Measurements from ENCODE around the gene ZNF281. TPM values are rescaled to one million over a fixed set of nuclear protein-coding genes. Genes with fewer than 3 reads are reported as not detected.

ZNF281 gene
- total RNA-seq, 1 donor from 2014 or later = 34.9 TPM

- Mint-ChIP-seq H3K27me3 (ENCODE audit: low read depth) (no peaks in the 10 kb centered on the region), H3K9me3 (ENCODE audit: low read depth) (peaks cover 6% of the 10 kb centered on the region), H3K36me3 (ENCODE audit: low read depth) (peaks cover 4% of the 10 kb centered on the region), H3K4me1 (ENCODE audit: low read depth) (peaks cover 29% of the 10 kb centered on the region), H3K27ac (ENCODE audit: unreplicated experiment) (no peak overlapping the region), H3K4me3 (ENCODE audit: unreplicated experiment) (no peak overlapping the region)
- no peak for TF ChIP-seq CTCF (IDR thresholded peaks at IDR 0.05)
- no peak for DNase-seq (ENCODE audit: low spot score)
Measured at GRCh38 chr1:200436436-200436835, 26.6 kb upstream of the ZNF281 start.

GRCh38 chr1:200435200-200435780, 25.5 kb upstream of the ZNF281 start:
- no peak for TF ChIP-seq CTCF (IDR thresholded peaks at IDR 0.05)
- no peak for DNase-seq (ENCODE audit: low spot score)
- H3K4me3 Mint-ChIP-seq (ENCODE audit: unreplicated experiment) = no peak overlapping the region
- H3K4me1 Mint-ChIP-seq (ENCODE audit: low read depth) = peaks cover 32% of the 10 kb centered on the region
- peaks cover 4% of the 10 kb centered on the region for H3K36me3 Mint-ChIP-seq (ENCODE audit: low read depth)
- H3K27ac Mint-ChIP-seq (ENCODE audit: unreplicated experiment) = peak overlapping the region; percentile 13
- no peaks in the 10 kb centered on the region for H3K27me3 Mint-ChIP-seq (ENCODE audit: low read depth)
- H3K9me3 Mint-ChIP-seq (ENCODE audit: low read depth) = peaks cover 6% of the 10 kb centered on the region

- peaks cover 6% of the 10 kb centered on the region for H3K9me3 Mint-ChIP-seq (ENCODE audit: low read depth)
- H3K27ac Mint-ChIP-seq (ENCODE audit: unreplicated experiment) = no peak overlapping the region
- H3K4me3 Mint-ChIP-seq (ENCODE audit: unreplicated experiment) = no peak overlapping the region
- peaks cover 4% of the 10 kb centered on the region for H3K36me3 Mint-ChIP-seq (ENCODE audit: low read depth)
- TF ChIP-seq CTCF (IDR thresholded peaks at IDR 0.05) = no peak
- no peak for DNase-seq (ENCODE audit: low spot score)
- no peaks in the 10 kb centered on the region for H3K27me3 Mint-ChIP-seq (ENCODE audit: low read depth)
- peaks cover 41% of the 10 kb centered on the region for H3K4me1 Mint-ChIP-seq (ENCODE audit: low read depth)
Measured at GRCh38 chr1:200433586-200433985, 23.8 kb upstream of the ZNF281 start.

GRCh38 chr1:200432586-200432985, 22.8 kb upstream of the ZNF281 start:
- H3K4me1 Mint-ChIP-seq (ENCODE audit: low read depth) = peaks cover 43% of the 10 kb centered on the region
- no peak overlapping the region for H3K4me3 Mint-ChIP-seq (ENCODE audit: unreplicated experiment)
- H3K9me3 Mint-ChIP-seq (ENCODE audit: low read depth) = peaks cover 6% of the 10 kb centered on the region
- TF ChIP-seq CTCF (IDR thresholded peaks at IDR 0.05) = no peak
- H3K36me3 Mint-ChIP-seq (ENCODE audit: low read depth) = peaks cover 4% of the 10 kb centered on the region
- H3K27ac Mint-ChIP-seq (ENCODE audit: unreplicated experiment) = no peak overlapping the region
- DNase-seq (ENCODE audit: low spot score) = no peak
- no peaks in the 10 kb centered on the region for H3K27me3 Mint-ChIP-seq (ENCODE audit: low read depth)

- H3K36me3 Mint-ChIP-seq (ENCODE audit: low read depth) = peaks cover 4% of the 10 kb centered on the region
- H3K4me3 Mint-ChIP-seq (ENCODE audit: unreplicated experiment) = no peak overlapping the region
- peak overlapping the region; percentile 94 for H3K27ac Mint-ChIP-seq (ENCODE audit: unreplicated experiment)
- H3K27me3 Mint-ChIP-seq (ENCODE audit: low read depth) = no peaks in the 10 kb centered on the region
- DNase-seq (ENCODE audit: low spot score) = no peak
- H3K4me1 Mint-ChIP-seq (ENCODE audit: low read depth) = peaks cover 32% of the 10 kb centered on the region
- H3K9me3 Mint-ChIP-seq (ENCODE audit: low read depth) = peaks cover 6% of the 10 kb centered on the region
- no peak for TF ChIP-seq CTCF (IDR thresholded peaks at IDR 0.05)
Measured at GRCh38 chr1:200429221-200429751, 19.4 kb upstream of the ZNF281 start.
